Gastroesophageal sphincter (tissue), 4 donors: ENCODE data around the gene LCMT1. TPM values are rescaled to one million over a fixed set of nuclear protein-coding genes. Genes with fewer than 3 reads are reported as not detected.

Experiments
- ATAC-seq: fragments of 150-250 bp; one replicate; pipeline ENCODE4 v1.9.1; 2016; ENCODE audit warnings: mild to moderate bottlenecking, moderate library complexity
- H3K27ac ChIP-seq, 4 donors: fragments of 200-600 bp; sonication (generic) in 3 of 4; 1 replicate in 3 of 4; 2 replicates in 1 of 4; pipeline ENCODE4 v1.5.1; 2016 to 2019
- H3K27me3 ChIP-seq: fragments of 200-600 bp; sonication (generic); one replicate; pipeline ENCODE4 v1.5.1; 2019
- H3K36me3 ChIP-seq, 2 donors: fragments of 200-600 bp; sonication (generic); one replicate each; pipeline ENCODE4 v1.5.1; 2019; ENCODE audit warnings: control low read depth in 1 of 2
- H3K4me1 ChIP-seq, 3 donors: fragments of 200-600 bp; sonication (generic); 1 replicate in 2 of 3; 2 replicates in 1 of 3; pipeline ENCODE4 v1.5.1; 2016 to 2019; ENCODE audit warnings: control low read depth in 2 of 3
- H3K4me3 ChIP-seq, 2 donors: fragments of 200-600 bp; sonication (generic); one replicate each; pipeline ENCODE4 v1.5.1; 2019; ENCODE audit warnings: mild to moderate bottlenecking in 1 of 2, moderate library complexity in 1 of 2
- H3K9me3 ChIP-seq, 3 donors: fragments of 200-600 bp; sonication (generic); one replicate each; pipeline ENCODE4 v1.5.1; 2017 to 2019; ENCODE audit warnings: control low read depth in 2 of 3
- EP300 ChIP-seq: sonication (generic); formaldehyde crosslinking; IDR thresholded peaks from one replicate; pipeline ENCODE4 v1.6.1; 2017; ENCODE audit warnings: antibody characterized with exemption, mild to moderate bottlenecking
- POLR2A ChIP-seq, 2 donors: fragments of 450-650 bp; IDR thresholded peaks; one replicate each; pipeline ENCODE4 v1.6.1; 2017; ENCODE audit warnings: antibody characterized with exemption in 2 of 2, mild to moderate bottlenecking in 2 of 2, moderate library complexity in 1 of 2
- POLR2AphosphoS5 ChIP-seq: sonication (generic); formaldehyde crosslinking; IDR thresholded peaks from one replicate; pipeline ENCODE4 v1.6.1; 2017; ENCODE audit warnings: antibody characterized with exemption
- WGBS, 2 donors: methylation state at CpG; one replicate each; pipeline ENCODE4 v1.1.5; 2018; ENCODE audit warnings: low coverage in 1 of 2; 5-methylcytosine and 5-hydroxymethylcytosine counted together
- total RNA-seq, 4 donors: library from RNA; depleted of rRNA; stranded (reverse); fragments of >200 nt; gene quantifications; one replicate each; pipeline ENCODE4 v1.1.0, GENCODE V29; 2016
- TF ChIP-seq, protein P1 (sequence below), 4 experiments: fragments of 200-600 bp in 2 of 4; fragments of 450-650 bp in 2 of 4; sonication (generic) in 1 of 4; IDR thresholded peaks; one replicate each; pipeline ENCODE4 v1.5.1; 2017 to 2019; ENCODE audit warnings: antibody characterized with exemption in 4 of 4, mild to moderate bottlenecking in 2 of 4, moderate library complexity in 2 of 4

Gene LCMT1
- total RNA-seq, 4 donors from 2014 or later = 15.1 to 49.3 (median 24.9) TPM

- ATAC-seq = peak; percentile 11
- TF ChIP-seq POLR2A (IDR thresholded peaks at IDR 0.05) (no peak), POLR2AphosphoS5 (peak; percentile 73), EP300 (no peak)
- TF ChIP-seq, protein P1, sequence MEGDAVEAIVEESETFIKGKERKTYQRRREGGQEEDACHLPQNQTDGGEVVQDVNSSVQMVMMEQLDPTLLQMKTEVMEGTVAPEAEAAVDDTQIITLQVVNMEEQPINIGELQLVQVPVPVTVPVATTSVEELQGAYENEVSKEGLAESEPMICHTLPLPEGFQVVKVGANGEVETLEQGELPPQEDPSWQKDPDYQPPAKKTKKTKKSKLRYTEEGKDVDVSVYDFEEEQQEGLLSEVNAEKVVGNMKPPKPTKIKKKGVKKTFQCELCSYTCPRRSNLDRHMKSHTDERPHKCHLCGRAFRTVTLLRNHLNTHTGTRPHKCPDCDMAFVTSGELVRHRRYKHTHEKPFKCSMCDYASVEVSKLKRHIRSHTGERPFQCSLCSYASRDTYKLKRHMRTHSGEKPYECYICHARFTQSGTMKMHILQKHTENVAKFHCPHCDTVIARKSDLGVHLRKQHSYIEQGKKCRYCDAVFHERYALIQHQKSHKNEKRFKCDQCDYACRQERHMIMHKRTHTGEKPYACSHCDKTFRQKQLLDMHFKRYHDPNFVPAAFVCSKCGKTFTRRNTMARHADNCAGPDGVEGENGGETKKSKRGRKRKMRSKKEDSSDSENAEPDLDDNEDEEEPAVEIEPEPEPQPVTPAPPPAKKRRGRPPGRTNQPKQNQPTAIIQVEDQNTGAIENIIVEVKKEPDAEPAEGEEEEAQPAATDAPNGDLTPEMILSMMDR (IDR thresholded peaks at IDR 0.05) = no peak
- H3K27ac ChIP-seq = peak overlapping the region in 3 of 4 donors; percentile 56 to 82 (median 60)
Measured at GRCh38 chr16:25109643-25110042, 1.9 kb upstream of the LCMT1 start.

GRCh38 chr16:25110387-25110947 is 1.1 kb upstream of the LCMT1 start:
- peak overlapping the region in 3 of 4 donors; percentile 48 to 84 (median 82) for H3K27ac ChIP-seq
- peaks cover 0 to 72% (median 21%) of the 10 kb centered on the region in 3 donors for H3K4me1 ChIP-seq
- 32 to 34% methylated on average over 8 of the region's 8 CpGs for WGBS, 2 donors

More at GRCh38 chr16:25109643-25110042, 1.9 kb upstream of the LCMT1 start:
- Histone ChIP-seq H3K4me1 (peaks cover 0 to 70% (median 21%) of the 10 kb centered on the region in 3 donors), H3K4me3 (no peak overlapping the region), H3K36me3 (peaks cover 0 to 3% of the 10 kb centered on the region in 2 donors), H3K9me3 (no peaks in the 10 kb centered on the region), H3K27me3 (no peaks in the 10 kb centered on the region)
- 39 to 62% methylated on average over 3 to 4 of the region's 4 CpGs for WGBS, 2 donors

DNA sequence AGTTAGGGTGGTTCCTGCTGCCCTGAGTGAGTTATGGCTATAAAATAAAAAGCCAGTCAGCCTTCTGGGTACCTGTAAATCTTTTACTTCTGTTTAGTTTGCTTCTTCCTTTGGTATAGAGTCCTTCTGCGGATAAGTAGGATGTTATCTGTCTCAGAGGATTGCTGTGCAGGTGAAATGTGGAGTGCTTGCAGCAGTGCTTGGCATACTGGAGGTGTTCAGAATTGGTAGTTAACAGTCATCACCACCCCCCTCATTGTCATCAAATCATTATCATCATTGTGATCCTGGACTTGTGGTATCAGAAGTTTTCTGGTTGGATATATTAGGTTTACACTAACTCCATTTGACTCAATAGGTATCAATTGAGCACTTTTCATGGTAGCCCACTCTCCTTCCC is 2.6 kb downstream of the LCMT1 start:
- peaks cover 0 to 51% (median 18%) of the 10 kb centered on the region in 3 donors for H3K4me1 ChIP-seq
- TF ChIP-seq POLR2A (IDR thresholded peaks at IDR 0.05) (no peak), EP300 (no peak), POLR2AphosphoS5 (no peak)
- TF ChIP-seq, protein P1 (IDR thresholded peaks at IDR 0.05) = no peak
- H3K4me3 ChIP-seq = no peak overlapping the region
- H3K9me3 ChIP-seq = no peaks in the 10 kb centered on the region
- H3K27ac ChIP-seq = no peak overlapping the region
- no peaks in the 10 kb centered on the region for H3K27me3 ChIP-seq
- 82 to 85% methylated on average over 1 of the region's 1 CpG for WGBS, 2 donors
- H3K36me3 ChIP-seq = peaks cover 0 to 38% of the 10 kb centered on the region in 2 donors
- ATAC-seq = no peak

More at GRCh38 chr16:25110387-25110947, 1.1 kb upstream of the LCMT1 start:
- TF ChIP-seq, protein P1 (IDR thresholded peaks at IDR 0.05) = no peak
- TF ChIP-seq EP300 = no peak
- no peak for TF ChIP-seq POLR2A (IDR thresholded peaks at IDR 0.05)
- no peak for TF ChIP-seq POLR2AphosphoS5
- peak overlapping the region; percentile 87 to 88 for H3K4me3 ChIP-seq
- H3K27me3 ChIP-seq = no peaks in the 10 kb centered on the region
- H3K36me3 ChIP-seq = peaks cover 0 to 12% of the 10 kb centered on the region in 2 donors
- H3K9me3 ChIP-seq = no peaks in the 10 kb centered on the region
- no peak for ATAC-seq

DNA sequence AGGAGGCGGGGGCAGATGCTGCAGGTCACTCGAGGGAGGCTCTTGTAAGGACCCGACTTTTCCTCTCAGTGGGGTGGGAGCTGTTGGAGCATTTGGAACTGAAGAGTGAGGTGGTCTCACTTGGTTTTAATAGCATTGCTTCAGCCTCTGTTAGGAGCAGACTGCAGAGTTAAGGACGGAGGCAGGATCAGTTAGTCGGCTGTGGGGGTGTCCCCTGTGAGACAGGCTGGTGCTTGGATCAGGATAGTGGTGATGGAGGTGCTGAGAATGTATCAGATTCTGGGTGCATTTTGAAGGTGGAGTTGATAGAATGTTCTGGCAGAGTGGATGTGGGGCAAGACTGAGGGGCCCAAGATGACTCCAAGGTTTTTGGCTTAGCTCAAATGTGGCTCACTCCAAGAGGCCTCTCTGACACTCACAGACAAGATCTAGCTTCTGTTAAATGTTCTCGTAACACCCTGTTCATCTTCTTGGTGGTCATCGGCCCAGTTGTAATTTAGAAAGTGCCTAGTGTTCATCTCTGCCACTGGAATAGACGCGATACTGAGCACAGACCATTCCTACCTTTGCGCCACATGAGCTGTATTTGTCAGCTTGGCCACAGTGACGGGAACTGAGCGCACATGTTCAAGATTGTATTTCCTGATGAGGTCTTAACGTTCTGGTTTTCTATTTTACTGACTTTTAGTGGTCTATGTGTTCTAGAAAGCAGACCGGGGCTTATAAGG is 7.5 kb downstream of the LCMT1 start:
- H3K27ac ChIP-seq = no peak overlapping the region
- no peak for ATAC-seq
- H3K9me3 ChIP-seq = no peaks in the 10 kb centered on the region
- H3K4me1 ChIP-seq = peaks cover 0 to 12% (median 0%) of the 10 kb centered on the region in 3 donors
- TF ChIP-seq, protein P1 (IDR thresholded peaks at IDR 0.05) = no peak
- TF ChIP-seq POLR2AphosphoS5 (no peak), POLR2A (IDR thresholded peaks at IDR 0.05) (no peak), EP300 (no peak)
- H3K4me3 ChIP-seq = no peak overlapping the region
- H3K36me3 ChIP-seq = peaks cover 0 to 38% of the 10 kb centered on the region in 2 donors
- no peaks in the 10 kb centered on the region for H3K27me3 ChIP-seq
- WGBS, 2 donors = 83% methylated on average over 7 to 13 of the region's 14 CpGs
